Measurements from ENCODE around the gene CAPRIN1.

CAPRIN1 gene

GRCh38 chr11:34111722-34112270, 60.3 kb downstream of the CAPRIN1 start:
- TF ChIP-seq POLR2AphosphoS5 (IDR thresholded peaks at IDR 0.05; ENCODE audit: low read depth, low read length) (no peak), TAF1 (IDR thresholded peaks at IDR 0.05; ENCODE audit: borderline replicate concordance, insufficient read depth, low read length) (no peak), REST (IDR thresholded peaks at IDR 0.05; ENCODE audit: insufficient read depth in 1 of 2, low read depth in 2 of 2, low read length in 2 of 2) (no peak), FOXP2 (optimal IDR thresholded peaks at IDR 0.05; ENCODE audit: borderline replicate concordance, extremely low read depth, extremely low read length, insufficient read depth) (no peak), SIN3A (IDR thresholded peaks at IDR 0.05; ENCODE audit: borderline replicate concordance, insufficient read depth, low read length) (no peak)

DNA sequence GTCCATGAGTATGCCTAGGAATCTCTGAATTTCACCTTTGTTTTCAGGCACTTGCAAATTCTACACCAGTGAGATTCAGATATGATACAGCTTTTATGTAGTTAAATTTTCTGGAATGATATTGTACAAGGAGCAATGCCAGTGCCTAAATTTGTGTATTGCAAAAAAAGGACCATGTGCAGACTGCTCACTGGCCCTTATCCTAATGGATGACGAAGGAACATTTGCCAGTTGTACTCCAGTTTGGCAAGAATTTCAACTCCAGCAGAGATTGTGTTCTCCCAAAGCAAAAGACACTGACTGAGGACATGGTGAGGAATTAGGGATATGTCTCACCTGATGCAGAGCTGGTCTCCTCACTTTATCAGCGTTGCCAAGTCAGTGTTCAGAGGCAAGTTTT, 62.5 kb downstream of the CAPRIN1 start:
- TF ChIP-seq TAF1 (IDR thresholded peaks at IDR 0.05; ENCODE audit: borderline replicate concordance, insufficient read depth, low read length) (no peak), SIN3A (IDR thresholded peaks at IDR 0.05; ENCODE audit: borderline replicate concordance, insufficient read depth, low read length) (no peak), FOXP2 (optimal IDR thresholded peaks at IDR 0.05; ENCODE audit: borderline replicate concordance, extremely low read depth, extremely low read length, insufficient read depth) (no peak), REST (IDR thresholded peaks at IDR 0.05; ENCODE audit: insufficient read depth in 1 of 2, low read depth in 2 of 2, low read length in 2 of 2) (no peak), POLR2AphosphoS5 (IDR thresholded peaks at IDR 0.05; ENCODE audit: low read depth, low read length) (no peak)

GRCh38 chr11:34114471-34114870, 62.9 kb downstream of the CAPRIN1 start:
- no peak for TF ChIP-seq SIN3A (IDR thresholded peaks at IDR 0.05; ENCODE audit: borderline replicate concordance, insufficient read depth, low read length)

DNA sequence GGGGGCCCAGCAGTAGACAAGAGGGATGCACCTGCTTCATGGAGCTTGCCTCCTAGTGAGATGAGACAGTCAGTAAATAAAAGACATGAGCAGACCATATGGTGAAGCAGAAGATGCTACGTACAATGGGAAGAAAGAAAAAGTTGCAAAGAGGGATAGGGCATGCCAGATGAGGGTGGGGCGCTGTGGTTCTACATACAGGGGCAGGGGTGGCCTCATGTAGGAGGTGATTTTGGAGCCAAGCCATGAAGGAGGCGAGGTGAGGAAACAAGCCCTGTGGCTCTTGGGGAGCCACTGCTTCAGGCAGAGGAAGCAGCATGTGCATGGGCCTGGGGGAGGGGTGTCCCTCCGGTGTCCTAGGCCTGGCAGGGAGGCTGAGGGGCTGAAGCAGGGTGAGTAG, 69.1 kb downstream of the CAPRIN1 start:
- TF ChIP-seq POLR2AphosphoS5 (IDR thresholded peaks at IDR 0.05; ENCODE audit: low read depth, low read length), result no peak
- no peak for TF ChIP-seq REST (IDR thresholded peaks at IDR 0.05; ENCODE audit: insufficient read depth in 1 of 2, low read depth in 2 of 2, low read length in 2 of 2)
- TF ChIP-seq SIN3A (IDR thresholded peaks at IDR 0.05; ENCODE audit: borderline replicate concordance, insufficient read depth, low read length), result no peak
- no peak for TF ChIP-seq FOXP2 (optimal IDR thresholded peaks at IDR 0.05; ENCODE audit: borderline replicate concordance, extremely low read depth, extremely low read length, insufficient read depth)
- no peak for TF ChIP-seq TAF1 (IDR thresholded peaks at IDR 0.05; ENCODE audit: borderline replicate concordance, insufficient read depth, low read length)

DNA sequence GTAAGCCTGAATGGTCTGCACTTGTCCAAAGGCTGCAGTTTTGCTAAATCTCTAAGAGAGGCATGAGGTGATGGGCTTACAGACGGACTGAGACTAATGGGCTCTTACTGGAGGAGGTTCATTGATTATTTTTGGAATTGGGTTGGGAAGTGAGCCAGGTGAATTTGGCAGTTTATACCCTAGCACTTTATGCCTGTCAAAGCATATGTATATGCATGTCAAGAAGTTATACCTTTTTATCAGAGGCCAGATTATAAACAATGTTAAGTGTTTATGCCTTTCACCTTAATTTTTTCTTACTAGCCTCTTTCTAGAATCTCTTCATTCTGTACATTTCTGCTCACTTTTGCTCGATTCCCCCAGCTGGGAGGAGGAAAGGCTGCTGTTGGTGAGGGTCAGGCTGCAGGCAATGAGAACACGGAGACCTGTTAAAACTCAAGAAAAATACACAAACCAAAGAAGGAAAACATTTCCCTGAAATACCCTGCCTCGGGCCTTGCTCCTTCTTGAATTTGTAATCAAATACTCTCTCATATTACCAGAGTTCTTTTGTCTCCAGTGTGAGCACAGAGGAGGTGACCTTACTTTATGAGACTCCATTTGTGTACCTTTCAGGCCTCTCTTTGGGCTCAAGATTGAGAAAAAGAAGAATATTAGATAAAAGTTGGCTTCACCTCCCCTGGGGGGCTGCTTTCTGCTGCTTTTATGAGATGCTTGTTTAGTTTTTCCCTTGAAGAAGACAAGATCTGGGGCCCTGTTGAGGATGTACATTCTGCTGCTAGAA, 73.5 kb downstream of the CAPRIN1 start:
- TF ChIP-seq POLR2AphosphoS5 (IDR thresholded peaks at IDR 0.05; ENCODE audit: low read depth, low read length) (no peak), REST (IDR thresholded peaks at IDR 0.05; ENCODE audit: insufficient read depth in 1 of 2, low read depth in 2 of 2, low read length in 2 of 2) (no peak), TAF1 (IDR thresholded peaks at IDR 0.05; ENCODE audit: borderline replicate concordance, insufficient read depth, low read length) (no peak), SIN3A (IDR thresholded peaks at IDR 0.05; ENCODE audit: borderline replicate concordance, insufficient read depth, low read length) (no peak), FOXP2 (optimal IDR thresholded peaks at IDR 0.05; ENCODE audit: borderline replicate concordance, extremely low read depth, extremely low read length, insufficient read depth) (no peak)

Data from PFSK-1 (cell line).